Fibroblast of mammary gland (primary cell): Measurements from ENCODE around the gene FCN1.

ENCODE experiments used
- DNase-seq: peaks from one replicate; pipeline ENCODE4 v3.0.0-alpha.2; 2010; ENCODE audit warnings: low read depth
- H3K4me3 ChIP-seq: 2 replicates; pipeline ENCODE4 v1.5.1; 2011; ENCODE audit warnings: low read depth, mild to moderate bottlenecking, low read length, moderate library complexity; ENCODE audit not compliant: control insufficient read depth
- CTCF ChIP-seq: conservative IDR thresholded peaks from 2 replicates; pipeline ENCODE4 v1.5.1; 2011; ENCODE audit warnings: low read depth, low read length, inconsistent platforms; ENCODE audit not compliant: control insufficient read depth, insufficient read depth

Gene FCN1

GRCh38 chr9:134923466-134923865, 5.8 kb upstream of the FCN1 start:
- no peak for TF ChIP-seq CTCF
- no peak for DNase-seq
- no peak overlapping the region for H3K4me3 ChIP-seq

- no peak for TF ChIP-seq CTCF
- H3K4me3 ChIP-seq, result no peak overlapping the region
- DNase-seq, result no peak
These were observed 5.2 kb upstream of the FCN1 start for GRCh38 chr9:134922932-134923240.

- H3K4me3 ChIP-seq, result no peak overlapping the region
- no peak for DNase-seq
These were observed 4.6 kb upstream of the FCN1 start for GRCh38 chr9:134922066-134922931.

GRCh38 chr9:134919303-134919702, 1.6 kb upstream of the FCN1 start:
- H3K4me3 ChIP-seq, result no peak overlapping the region
- DNase-seq, result no peak
- TF ChIP-seq CTCF, result no peak

More at GRCh38 chr9:134922066-134922931, 4.6 kb upstream of the FCN1 start:
- no peak for TF ChIP-seq CTCF

GRCh38 chr9:134918646-134919045, 934 bp upstream of the FCN1 start:
- no peak overlapping the region for H3K4me3 ChIP-seq
- TF ChIP-seq CTCF, result no peak
- no peak for DNase-seq

GRCh38 chr9:134916161-134916665, 1.5 kb downstream of the FCN1 start:
- no peak for TF ChIP-seq CTCF
- no peak for DNase-seq
- no peak overlapping the region for H3K4me3 ChIP-seq
